Measurements from ENCODE around the gene WDR89.
"Not testable (repeated sequence)": the region's sequence is repeated elsewhere in the genome, so short reads cannot be mapped to it uniquely, and the experiment has no call there.

Gene WDR89

DNA sequence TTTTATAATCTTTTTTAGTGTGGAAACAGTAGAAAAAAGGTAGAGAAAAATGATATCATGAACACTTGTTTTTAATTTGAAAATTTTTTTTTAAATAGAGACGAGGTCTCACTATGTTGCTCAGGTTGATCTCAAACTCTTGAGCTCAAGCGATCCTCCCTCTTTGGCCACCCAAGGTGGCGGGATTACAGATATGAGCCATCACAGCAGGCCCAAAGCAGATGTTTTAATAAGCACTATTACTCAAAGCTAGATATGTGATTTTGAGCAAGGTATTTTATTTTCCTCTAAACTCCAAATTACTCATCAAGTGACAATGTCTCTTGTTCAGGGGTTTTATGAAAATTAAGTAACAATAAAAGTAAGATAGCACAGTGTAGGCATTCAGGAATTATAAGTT is 10.7 kb upstream of the WDR89 start:
- no peak for DNase-seq

DNA sequence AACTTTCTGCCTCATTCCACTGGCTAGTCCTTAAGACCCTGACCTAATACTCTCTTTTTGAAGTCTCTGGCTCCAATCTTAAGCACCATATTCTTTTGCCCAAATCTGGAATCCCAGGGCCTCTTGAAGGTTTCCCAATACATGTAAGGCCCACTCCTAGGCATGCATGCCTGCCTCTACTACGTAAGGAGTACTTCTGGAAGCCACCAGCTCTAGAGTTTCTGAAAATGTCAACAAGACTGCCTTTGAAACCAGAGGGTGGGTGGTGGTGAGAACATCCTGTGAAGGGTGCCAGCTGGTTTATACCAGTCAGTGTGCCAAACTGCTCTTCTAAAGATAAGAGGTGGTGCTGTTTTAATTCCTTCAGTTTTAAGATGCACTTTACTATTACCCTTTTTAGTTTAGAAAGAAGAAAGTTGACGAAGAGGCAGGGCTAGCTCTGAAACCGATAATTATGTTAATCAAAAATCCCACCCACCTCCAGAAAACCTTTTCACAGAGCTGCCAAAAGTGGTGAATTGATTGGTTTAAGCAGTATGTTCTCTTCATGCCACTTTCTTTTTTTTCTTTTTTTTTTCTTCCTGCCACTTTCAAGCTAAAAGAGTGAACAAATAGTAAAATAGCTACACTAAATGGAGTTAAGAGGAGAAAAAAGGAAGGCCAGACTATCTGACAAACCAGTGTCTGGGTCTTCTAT is 8.7 kb upstream of the WDR89 start:
- DNase-seq, result no peak

DNA sequence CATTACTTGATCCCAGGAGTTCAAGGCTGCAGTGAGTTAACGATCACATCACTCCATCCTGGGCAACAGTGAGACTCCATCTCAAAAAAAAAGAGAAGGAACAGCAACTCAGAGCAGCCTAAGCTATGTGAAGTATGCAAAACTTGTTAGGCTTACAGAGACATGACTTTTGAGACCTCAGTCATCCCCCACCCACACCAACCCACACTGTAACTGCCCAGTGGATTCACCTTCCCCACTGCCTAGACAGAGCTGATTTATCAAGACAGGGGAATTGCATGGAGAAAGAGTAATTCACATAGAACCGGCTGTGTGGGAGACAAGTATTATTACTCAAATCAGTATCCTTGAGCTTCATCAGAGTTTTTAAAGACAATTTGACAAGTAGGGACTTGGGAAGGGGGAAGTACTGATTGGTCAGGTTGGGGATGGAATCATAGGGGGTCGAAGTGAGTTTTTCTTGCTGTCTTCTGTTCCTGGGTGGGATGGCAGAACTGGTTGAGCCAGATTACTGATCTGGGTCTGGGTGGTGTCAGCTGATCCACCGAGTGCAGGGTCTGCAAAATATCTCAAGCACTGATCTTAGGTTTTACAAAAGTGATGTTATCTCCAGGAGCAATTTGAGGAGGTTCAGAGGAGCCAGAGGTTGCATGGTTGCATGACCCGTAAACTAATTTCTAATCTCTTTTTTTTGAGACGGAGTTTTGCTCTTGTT is 6.2 kb upstream of the WDR89 start:
- DNase-seq, result no peak

DNA sequence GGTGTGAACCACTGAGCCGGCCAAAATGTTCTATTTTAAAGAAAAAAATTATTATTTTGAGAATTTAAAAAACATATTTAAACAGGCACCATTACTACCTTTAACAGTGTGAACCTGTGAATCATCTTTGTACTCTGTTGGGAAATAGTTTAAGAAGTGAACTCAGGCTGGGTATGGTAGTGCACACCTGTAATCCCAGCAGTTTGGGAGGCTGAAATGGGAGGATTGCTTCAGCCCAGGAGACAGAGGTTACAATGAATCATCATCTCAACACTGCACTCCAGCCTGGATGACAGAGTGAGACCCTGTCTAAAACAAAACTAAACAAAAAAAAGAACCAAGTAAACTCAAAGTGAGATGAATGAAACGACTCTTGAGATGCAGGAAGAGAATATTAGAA is 3.1 kb upstream of the WDR89 start:
- DNase-seq, result no peak

DNA sequence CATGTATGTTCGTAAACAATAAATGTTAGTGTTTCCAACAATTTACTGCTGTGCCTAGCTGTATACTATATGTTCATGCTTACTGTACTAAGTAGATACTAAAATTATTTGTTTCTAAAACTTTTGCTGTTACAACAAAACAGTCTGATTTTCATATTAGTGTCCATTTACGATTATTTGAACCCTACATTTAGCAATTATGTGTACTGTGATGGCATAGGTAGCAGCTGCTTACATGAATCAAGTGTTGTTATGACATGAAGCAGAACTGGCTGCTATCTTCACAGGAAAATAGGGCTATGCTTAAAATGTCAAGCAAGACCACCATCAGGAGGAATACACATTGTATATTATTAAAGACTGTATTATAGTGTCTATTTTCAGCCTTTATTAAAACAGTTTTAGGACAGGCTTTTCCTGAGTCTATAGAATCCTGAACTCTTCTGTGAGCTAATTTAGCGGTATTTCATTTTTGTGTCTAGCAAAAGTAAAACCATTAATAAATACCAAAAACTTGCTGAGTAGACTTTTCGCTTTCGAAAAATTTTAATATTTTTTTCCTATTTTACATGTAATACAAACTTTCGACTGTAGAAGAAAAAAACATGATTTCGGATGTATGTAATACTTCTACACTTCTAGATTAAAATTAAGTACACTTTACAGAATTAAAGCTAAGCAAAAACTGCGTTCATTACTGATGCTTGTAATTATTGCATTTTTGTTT is 1.1 kb upstream of the WDR89 start:
- DNase-seq, result no peak

DNA sequence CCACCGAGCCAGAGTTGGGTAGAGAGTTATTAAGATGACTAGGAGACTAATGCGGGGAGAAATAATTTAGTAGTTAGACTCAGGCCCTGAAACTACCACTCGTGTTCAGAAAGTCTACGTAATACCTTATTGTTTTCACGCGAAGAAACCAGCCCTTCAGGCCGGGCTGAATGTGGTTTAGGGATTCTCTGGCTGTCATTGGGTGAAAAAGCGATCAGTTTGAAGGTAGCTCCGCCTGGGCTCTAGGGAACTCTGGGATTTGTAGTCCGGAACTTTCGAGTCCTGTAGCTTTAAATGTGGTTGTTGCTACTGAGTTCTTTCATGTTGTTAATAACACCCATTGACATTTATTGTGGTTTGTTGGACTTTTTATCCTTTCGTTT is 549 bp upstream of the WDR89 start:
- peak; percentile 95 for DNase-seq

DNA sequence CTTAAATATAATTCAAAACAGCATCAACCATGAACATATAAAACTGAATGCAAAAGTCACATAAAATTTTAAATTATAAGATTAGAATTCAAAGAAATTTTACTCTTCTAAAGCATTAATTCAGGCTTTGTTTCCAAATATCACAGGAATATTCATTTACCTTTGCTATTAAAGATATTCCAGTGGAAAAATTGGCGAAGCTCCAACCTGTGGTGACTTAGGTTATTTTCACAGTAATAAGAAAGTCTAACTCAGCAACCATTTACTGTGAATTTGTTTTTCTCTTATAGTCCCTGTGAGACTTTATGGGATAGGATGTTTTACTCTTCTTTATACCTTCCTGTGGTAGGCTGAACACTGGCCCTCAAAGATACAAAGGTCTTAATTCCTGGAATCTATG is 3.2 kb downstream of the WDR89 start:
- DNase-seq, result no peak

DNA sequence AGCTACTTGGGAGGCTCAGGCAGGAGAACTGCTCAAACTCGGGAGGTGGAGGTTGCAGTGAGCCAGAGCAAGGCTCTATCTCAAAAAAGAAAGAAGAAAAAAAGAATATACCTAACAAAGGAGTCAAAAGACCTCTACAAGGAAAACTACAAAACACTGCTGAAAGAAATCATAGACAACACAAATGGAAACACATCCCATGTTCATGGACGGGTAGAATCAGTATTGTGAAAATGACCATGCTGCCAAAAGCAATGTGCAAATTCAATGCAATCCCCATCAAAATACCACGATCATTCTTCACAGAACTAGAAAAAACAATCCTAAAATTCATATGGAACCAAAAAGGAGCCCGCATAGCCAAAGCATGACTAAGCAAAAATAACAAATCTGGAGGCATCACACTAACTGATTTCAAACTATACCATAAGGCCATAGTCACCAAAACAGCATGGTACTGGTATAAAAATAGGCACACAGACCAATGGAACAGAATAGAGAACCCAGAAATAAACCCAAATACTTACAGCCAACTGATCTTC is 5.5 kb downstream of the WDR89 start:
- DNase-seq, result not testable (repeated sequence)

DNA sequence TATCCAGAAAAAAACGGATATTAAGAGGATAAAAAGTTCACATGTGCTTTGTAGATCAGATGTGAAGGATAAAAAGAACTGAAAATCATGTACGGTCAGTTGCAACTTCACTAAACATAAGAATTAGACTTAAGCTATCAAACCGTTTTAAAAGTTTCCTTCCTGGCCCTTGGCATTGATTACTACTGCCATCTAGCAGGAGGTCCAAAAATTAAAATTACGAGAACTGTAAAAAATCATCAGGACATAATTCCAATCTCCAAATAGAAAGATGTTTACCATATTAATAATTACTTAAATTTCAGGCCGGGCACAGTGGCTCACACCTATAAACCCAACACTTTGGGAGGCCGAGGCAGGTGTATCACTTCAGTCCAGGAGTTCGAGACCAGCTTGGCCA is 7.9 kb downstream of the WDR89 start:
- DNase-seq, result no peak

DNA sequence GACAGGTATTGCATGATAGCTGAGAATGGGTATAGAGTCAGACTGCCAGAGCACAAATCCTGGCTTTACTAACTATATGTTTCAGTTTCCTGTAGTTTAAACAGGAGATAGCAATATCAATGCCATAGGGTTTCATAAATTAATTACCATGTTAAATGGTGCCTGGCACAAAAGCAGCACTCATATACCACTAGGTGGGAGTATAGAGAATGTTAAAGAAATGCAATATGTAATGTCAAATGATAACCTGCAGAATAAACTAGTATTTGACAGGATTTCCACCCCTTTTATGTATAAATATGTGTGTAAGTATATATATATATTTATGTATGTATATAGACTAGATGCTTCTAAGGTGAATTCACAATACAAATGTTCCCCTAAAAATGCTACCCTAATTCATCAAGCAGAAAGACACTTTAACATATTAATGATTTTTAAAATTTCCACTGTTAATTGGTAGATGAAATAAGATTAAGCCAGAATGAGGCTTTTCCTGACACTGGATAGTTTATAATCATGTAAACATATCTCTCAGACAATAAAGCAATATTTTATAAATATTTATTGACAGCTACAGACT is 8.6 kb downstream of the WDR89 start:
- peak; percentile 20 for DNase-seq

DNA sequence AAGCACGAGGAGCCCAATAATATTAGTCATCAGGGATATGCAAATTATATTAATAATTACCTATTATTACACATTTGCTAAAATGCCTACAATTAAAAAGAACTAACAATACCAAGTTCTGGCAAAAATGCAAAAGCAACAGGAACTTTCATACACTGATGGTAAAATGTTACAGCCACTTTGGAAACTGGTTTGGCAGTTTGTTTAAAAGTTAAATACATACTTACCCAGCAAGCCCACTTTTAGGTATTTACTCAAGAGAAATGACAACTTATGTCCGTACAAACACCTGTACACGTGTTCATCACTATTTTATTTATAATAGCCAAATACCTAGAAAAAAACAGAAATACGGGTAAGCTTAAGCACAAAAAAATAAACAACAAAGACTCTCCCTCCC is 17.0 kb downstream of the WDR89 start:
- no peak for DNase-seq

DNA sequence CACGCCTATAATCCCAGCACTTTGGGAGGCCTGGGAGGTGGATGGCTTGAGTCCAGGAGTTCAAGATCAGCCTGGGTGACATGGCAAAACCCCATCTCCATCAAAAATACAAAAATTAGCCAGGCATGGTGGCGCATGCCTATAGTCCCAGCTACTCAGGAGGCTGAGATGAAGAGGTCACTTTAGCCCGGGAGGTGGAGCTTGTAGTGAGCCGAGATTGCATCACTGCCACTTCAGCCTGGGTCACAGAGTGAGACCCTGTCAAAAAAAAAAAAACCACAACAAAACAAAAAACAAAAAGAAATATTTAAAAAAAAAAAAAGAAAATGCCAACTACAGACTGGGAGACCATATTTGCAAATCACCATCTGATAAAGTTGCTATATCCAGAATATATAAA is 17.5 kb downstream of the WDR89 start:
- no peak for DNase-seq

DNA sequence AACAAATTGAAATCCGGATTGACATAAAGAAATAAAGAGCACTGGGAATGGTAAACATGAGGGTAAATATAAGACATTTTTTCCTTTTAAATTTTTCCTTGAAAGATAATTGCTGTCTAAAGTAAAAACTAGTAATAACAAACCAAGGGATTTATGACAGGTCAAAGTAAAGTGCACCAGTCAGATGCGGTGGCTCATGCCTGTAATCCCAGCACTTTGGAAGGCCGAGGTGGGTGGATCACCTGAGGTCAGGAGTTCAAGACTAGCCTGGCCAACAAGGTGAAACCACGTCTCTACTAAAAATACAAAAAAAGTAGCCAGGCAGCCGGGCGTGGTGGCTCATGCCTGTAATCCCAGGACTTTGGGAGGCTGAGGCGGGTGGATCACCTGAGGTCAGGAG is 19.7 kb downstream of the WDR89 start:
- DNase-seq, result not testable (repeated sequence)

DNA sequence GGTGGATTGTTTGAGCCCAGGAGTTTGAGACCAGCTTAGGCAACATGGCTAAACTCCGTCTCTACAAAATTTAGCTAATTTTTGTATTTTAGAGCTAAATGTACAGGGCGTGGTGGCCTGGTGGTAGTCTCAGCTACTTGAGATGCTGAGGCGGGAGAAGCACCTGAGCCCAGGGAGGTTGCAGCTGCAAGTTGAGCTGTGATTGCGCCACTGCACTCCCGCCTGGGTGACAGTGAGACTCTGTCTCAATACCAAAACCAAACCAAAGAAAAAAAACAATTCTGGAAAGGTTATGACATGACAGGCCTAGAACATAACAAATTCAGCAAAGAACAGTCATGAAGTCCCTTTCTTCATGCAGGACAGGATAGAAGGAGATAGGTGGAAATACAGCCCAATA is 25.7 kb downstream of the WDR89 start:
- DNase-seq, result no peak

DNA sequence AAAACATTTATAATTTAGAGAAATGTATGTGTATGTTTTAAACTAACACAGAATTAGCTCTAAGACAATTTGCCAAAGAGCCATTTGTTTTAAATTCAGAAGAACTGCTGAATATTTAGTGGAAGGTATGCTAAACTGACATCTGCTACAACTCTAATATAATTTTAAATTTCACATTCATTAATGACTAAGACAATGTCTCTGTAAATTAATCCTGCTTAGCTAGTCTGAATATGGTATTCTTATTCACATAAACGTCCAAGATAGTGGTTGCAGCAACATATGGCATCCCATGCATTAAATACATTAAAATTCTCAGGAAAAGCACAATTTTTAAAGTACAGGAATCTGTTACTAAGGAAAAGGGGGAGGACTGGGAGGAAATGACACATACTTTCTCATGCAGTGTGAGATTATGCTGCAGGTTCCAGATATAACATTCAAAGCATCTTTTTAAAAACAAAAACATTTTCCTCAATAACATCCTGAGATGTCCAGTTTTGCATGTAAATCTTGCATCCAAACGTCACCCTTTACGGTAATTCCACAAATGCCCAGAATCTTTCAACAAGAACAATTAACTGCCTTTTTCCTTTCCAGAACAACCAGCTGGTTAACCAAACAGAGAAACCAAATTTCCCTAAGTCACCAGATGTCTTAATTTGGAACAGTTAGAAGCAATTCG is 26.9 kb downstream of the WDR89 start:
- DNase-seq, result peak; percentile 57

DNA sequence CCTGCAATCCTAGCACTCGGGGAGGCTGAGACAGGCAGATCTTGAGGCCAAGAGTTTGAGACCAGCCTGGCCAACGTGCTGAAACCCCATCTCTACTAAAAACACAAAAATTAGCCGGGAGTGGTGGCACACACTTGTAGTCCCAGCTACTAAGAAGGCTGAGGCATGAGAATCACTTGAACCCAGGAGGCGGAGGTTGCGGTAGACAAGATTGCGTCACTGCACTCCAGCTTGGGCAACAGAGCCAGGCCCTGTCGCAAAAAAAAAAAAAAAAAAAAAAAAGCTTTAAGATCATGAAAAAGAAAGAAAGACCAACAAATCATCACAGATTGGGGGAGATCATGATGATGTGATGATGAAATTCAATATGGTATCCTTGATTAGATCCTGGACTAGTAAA is 30.6 kb downstream of the WDR89 start:
- DNase-seq, result no peak

DNA sequence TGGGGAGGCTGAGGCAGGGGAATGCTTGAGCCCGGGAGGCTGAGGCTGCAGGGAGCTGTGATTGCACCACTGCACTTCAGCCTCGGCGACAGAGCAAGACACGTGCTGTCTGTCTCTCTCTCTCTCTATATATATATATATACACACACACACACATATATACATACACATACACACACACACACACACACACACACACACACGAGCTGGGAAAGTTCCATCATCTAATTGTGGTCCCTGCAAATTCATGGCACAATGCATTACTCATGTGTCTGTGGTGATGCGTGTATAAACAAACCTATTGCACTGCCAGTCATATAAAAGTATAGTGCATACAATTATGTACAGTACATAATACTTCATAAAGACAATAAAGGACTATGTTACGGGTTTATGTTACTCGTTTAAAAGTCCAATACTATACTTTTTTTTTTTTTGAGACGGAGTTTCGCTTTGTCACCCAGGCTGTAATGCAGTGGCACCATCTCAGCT is 36.6 kb downstream of the WDR89 start:
- peak; percentile 5 for DNase-seq

DNA sequence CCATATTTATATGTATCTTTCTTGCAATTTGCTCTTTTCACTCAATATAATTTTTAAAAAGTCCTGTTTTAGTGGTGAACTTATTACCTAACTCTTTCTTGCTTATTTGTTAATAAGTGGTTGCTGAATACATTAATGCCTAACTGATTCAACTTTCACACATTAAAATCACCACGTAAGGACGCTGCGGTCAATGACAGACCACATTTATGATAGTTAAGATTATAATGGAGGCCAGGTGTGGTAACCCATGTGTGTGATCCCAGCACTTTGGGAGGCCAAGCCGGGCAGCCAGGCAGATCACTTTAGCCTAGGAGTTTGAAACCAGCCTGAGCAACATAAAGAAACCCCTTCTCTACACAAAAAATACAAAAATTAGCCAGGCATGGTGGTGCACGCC is 37.0 kb downstream of the WDR89 start:
- no peak for DNase-seq

DNA sequence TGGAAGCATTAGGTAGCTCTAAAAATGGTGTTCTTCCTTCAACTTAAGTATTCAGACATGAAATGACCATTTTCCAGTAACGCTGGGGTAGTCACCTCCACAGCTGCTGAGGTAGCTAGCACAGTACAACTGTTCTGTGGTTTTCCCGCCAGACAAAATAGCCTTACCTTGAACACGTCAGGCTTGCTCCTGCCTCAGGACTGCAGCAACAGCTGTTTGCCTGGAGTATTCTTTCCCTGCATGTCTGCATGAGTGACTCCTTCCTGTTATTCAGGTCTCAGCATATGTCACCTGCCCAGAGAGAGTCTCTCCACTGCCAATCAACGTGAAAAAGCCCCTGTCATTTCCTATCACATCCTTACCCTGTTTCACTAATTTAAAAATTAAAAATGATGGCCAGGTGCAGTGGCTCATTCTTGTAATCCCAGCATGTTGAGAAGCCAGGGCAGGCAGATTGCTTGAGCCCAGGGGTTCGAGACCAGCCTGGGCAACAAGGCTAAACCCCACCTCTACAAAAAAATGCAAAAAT is 37.9 kb downstream of the WDR89 start:
- DNase-seq, result no peak

DNA sequence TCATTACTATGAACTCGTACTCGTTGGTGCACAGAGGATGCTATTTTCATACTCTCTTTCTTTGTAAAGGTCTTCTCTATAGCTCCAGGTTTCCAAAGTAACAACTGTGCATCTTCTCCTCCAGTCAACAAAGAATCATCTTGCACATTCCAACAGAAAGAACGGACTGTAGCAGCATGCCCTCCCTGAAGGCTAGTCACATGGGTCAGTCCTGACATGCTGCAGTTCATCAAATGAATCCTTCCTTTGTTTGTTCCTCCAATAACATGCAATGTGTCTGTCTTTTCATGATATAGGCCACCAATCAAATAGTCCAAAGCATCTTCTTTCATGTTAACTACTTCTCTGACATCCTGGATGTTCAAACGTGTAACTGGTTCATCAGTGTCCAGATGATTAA is 42.9 kb downstream of the WDR89 start:
- DNase-seq, result no peak

DNA sequence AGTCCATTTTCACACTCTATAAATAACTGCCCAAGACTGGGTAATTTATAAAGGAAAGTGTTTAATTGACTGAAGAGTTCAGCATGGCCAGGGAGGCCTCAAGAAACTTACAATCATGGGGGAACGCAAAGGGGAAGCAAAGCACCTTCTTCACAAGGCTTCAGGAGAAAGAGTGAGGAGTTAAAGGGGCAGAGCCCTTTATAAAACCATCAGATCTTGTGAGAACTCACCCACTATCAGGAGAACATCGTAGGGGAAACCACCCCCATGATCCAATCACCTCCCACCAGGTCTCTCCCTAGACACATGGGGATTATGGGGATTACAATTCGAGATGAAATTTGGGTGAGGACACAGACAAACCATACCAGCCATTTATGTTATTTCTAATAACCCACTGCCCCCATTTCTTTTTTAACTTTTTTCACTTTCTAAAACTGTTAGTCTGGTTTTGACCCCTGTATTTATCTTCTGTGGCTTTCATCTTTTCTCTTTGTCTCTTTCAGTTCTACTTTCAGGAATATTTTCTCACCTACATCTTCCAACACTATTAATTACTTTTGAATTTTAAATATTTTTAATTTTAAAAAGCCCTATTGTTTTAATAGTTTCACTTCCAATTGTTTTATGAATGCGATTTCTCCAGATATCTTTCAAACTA is 44.5 kb downstream of the WDR89 start:
- no peak for DNase-seq

All from fibroblast of upper back skin (primary cell).